Suppressor macrophage (primary cell): ENCODE results near the gene SCG3.

ENCODE experiments used
- DNase-seq, 4 experiments: peaks; one replicate each; pipeline ENCODE4 v3.0.0-alpha.2; 2020 to 2022

SCG3 gene

GRCh38 chr15:51727141-51727897 lies 46.0 kb downstream of the SCG3 start:
- peak in 2 of 4 experiments; percentile 8 to 10 for DNase-seq

GRCh38 chr15:51731549-51732267 lies 50.4 kb downstream of the SCG3 start:
- DNase-seq: peak; percentile 80 to 94 (median 88)

- no peak for DNase-seq
Observed at GRCh38 chr15:51732646-51733045, 51.3 kb downstream of the SCG3 start.

GRCh38 chr15:51735228-51736010 lies 54.1 kb downstream of the SCG3 start:
- peak in 2 of 4 experiments; percentile 7 to 17 for DNase-seq

- peak in 3 of 4 experiments; percentile 29 to 48 (median 46) for DNase-seq
Observed at GRCh38 chr15:51736069-51736468, 54.8 kb downstream of the SCG3 start.

- DNase-seq: peak in 2 of 4 experiments; percentile 26 to 69
Observed at GRCh38 chr15:51736751-51737521, 55.6 kb downstream of the SCG3 start.

GRCh38 chr15:51737522-51738305 lies 56.4 kb downstream of the SCG3 start, which contains the start of gene LYSMD2:
TSS of gene LYSMD2 (minus strand) at chr15:51737655. CDS start at chr15:51737622, 33 bp downstream.
- peak; percentile 53 to 88 (median 76) for DNase-seq

- DNase-seq: no peak
Observed at GRCh38 chr15:51738553-51738952, 57.2 kb downstream of the SCG3 start.

- no peak for DNase-seq
Observed at GRCh38 chr15:51739061-51739712, 57.9 kb downstream of the SCG3 start.

GRCh38 chr15:51749307-51749706 lies 68.0 kb downstream of the SCG3 start:
- DNase-seq: no peak

GRCh38 chr15:51750186-51750585 lies 68.9 kb downstream of the SCG3 start:
- no peak for DNase-seq

- peak in 3 of 4 experiments; percentile 36 to 80 (median 67) for DNase-seq
Observed at GRCh38 chr15:51750792-51751696, 69.7 kb downstream of the SCG3 start, which contains the start of gene TMOD2. TSS of gene TMOD2 (plus strand) at chr15:51751597. CDS start at chr15:51766442, 14,845 bp downstream.

- DNase-seq: peak in 3 of 4 experiments; percentile 28 to 52 (median 40)
Observed at GRCh38 chr15:51751697-51752683, 70.7 kb downstream of the SCG3 start.

- peak; percentile 44 to 77 (median 66) for DNase-seq
Observed at GRCh38 chr15:51752888-51753287, 71.6 kb downstream of the SCG3 start.

- no peak for DNase-seq
Observed at GRCh38 chr15:51754267-51754666, 73.0 kb downstream of the SCG3 start.

- peak in 3 of 4 experiments; percentile 26 to 46 (median 31) for DNase-seq
Observed at GRCh38 chr15:51755790-51756189, 74.5 kb downstream of the SCG3 start.

- DNase-seq: peak; percentile 42 to 84 (median 64)
Observed at GRCh38 chr15:51756482-51756881, 75.2 kb downstream of the SCG3 start.

GRCh38 chr15:51757450-51757849 lies 76.1 kb downstream of the SCG3 start:
- no peak for DNase-seq
